ENCODE data around the gene PPP1R13L.
A peak's percentile ranks its signal among the peaks of the same experiment; 100 is the strongest.
"Not testable (repeated sequence)": the region's sequence is repeated elsewhere in the genome, so short reads cannot be mapped to it uniquely, and the experiment has no call there.

PPP1R13L gene

GRCh38 chr19:45404557-45405434 is at the start of gene PPP1R13L:
Gene PPP1R13L (minus strand): TSS chr19:45405069. CDS start chr19:45398318, 6,751 bp downstream.
- ATAC-seq = peak; percentile 8 to 14

- ATAC-seq = no peak
Measured at GRCh38 chr19:45451850-45452387, 47.0 kb upstream of the PPP1R13L start.

GRCh38 chr19:45451131-45451849 is 46.4 kb upstream of the PPP1R13L start:
- peak; percentile 46 to 52 for ATAC-seq

GRCh38 chr19:45450012-45450333 is 45.1 kb upstream of the PPP1R13L start:
- ATAC-seq = peak in 1 of 2 donors; percentile 14

GRCh38 chr19:45448887-45449299 is 44.0 kb upstream of the PPP1R13L start:
- ATAC-seq = no peak

GRCh38 chr19:45448425-45448756 is 43.5 kb upstream of the PPP1R13L start:
- ATAC-seq = no peak

- ATAC-seq = no peak
Measured at GRCh38 chr19:45446944-45447343, 42.1 kb upstream of the PPP1R13L start.

GRCh38 chr19:45446295-45446694 is 41.4 kb upstream of the PPP1R13L start:
- no peak for ATAC-seq

GRCh38 chr19:45445139-45445538 is 40.3 kb upstream of the PPP1R13L start:
- ATAC-seq = no peak

- ATAC-seq = peak; percentile 53 to 55
Measured at GRCh38 chr19:45444318-45445041, 39.6 kb upstream of the PPP1R13L start.

- ATAC-seq = peak in 1 of 2 donors; percentile 5
Measured at GRCh38 chr19:45443462-45444317, 38.8 kb upstream of the PPP1R13L start.

- no peak for ATAC-seq
Measured at GRCh38 chr19:45442778-45443461, 38.1 kb upstream of the PPP1R13L start.

GRCh38 chr19:45442408-45442777 is 37.5 kb upstream of the PPP1R13L start:
- no peak for ATAC-seq

- no peak for ATAC-seq
Measured at GRCh38 chr19:45440873-45441654, 36.2 kb upstream of the PPP1R13L start.

GRCh38 chr19:45440259-45440638 is 35.4 kb upstream of the PPP1R13L start:
- ATAC-seq = no peak

GRCh38 chr19:45439569-45440258 is 34.8 kb upstream of the PPP1R13L start:
- peak; percentile 73 to 77 for ATAC-seq

GRCh38 chr19:45439190-45439568 is 34.3 kb upstream of the PPP1R13L start:
- no peak for ATAC-seq

GRCh38 chr19:45437328-45437727 is 32.5 kb upstream of the PPP1R13L start:
- ATAC-seq = no peak

- not testable (repeated sequence) for ATAC-seq
Measured at GRCh38 chr19:45432543-45432942, 27.7 kb upstream of the PPP1R13L start.

- not testable (repeated sequence) for ATAC-seq
Measured at GRCh38 chr19:45431008-45431407, 26.1 kb upstream of the PPP1R13L start.

Measured in activated CD4-positive, CD25-positive, alpha-beta regulatory T cell treated with anti-CD3 and anti-CD28 coated beads, Interleukin-2, amount 50 U/mL, for 24 hours (primary cell).